Epidermal melanocyte (primary cell): ENCODE measurements around the gene ACP4.
"Not testable (repeated sequence)": the region's sequence is repeated elsewhere in the genome, so short reads cannot be mapped to it uniquely, and the experiment has no call there.

ENCODE experiments used
- DNase-seq: peaks from one replicate; pipeline ENCODE4 v3.0.0; 2011; ENCODE audit warnings: low spot score; ENCODE audit not compliant: insufficient read length

The ACP4 gene, protein sequence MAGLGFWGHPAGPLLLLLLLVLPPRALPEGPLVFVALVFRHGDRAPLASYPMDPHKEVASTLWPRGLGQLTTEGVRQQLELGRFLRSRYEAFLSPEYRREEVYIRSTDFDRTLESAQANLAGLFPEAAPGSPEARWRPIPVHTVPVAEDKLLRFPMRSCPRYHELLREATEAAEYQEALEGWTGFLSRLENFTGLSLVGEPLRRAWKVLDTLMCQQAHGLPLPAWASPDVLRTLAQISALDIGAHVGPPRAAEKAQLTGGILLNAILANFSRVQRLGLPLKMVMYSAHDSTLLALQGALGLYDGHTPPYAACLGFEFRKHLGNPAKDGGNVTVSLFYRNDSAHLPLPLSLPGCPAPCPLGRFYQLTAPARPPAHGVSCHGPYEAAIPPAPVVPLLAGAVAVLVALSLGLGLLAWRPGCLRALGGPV

DNA sequence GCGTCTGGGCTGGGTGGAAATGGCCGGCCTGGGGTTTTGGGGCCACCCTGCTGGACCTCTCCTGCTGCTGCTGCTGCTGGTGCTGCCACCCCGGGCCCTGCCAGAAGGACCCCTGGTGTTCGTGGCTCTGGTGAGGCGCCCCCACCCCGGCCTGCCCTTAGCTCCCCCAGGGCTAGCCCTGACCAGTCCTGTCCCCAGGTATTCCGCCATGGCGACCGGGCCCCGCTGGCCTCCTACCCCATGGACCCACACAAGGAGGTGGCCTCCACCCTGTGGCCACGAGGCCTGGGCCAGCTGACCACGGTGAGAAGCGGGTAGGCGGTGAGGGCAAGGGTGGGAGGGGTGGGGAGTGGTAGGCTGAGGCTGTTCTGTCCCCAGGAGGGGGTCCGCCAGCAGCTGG is at the start of gene ACP4:
ACP4 (plus strand) TSS at position 20 of the 400 bp plus-strand sequence; CDS start at position 20, 0 bp downstream.
- no peak for DNase-seq

DNA sequence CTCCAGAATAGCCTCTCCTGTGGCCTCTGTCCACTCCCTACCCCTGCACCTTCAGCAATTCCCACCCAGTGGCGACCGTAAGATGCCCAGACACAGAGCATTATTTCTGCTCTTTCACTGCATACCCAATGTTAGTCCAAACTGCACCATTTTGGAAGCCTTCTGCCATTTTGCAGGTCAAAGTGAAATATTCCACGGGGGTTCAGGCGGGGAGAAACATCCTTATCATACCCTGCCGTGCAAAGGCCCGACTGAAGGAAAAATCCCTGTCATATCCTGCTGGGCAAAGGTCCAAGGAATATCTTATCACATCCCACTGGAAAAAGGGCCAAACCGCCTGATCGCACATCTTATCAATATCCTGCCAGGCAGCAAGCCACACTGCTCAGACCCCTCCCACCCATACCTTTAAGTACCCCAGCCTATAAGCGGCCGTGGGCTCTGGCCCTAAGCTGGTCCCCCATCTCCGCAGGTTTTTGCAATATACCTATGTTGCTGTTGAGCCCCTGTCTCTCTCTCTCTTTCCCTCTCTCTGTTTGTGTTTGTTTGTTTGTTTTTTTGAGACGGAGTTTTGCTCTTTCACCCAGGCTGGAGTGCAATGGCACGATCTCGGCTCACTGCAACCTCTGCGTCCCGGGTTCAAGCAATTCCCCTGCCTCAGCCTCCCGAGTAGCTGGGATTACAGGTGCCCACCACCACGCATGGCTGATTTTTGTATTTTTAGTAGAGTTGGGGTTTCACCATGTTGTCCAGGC is 48.9 kb upstream of the ACP4 start:
- no peak for DNase-seq

DNA sequence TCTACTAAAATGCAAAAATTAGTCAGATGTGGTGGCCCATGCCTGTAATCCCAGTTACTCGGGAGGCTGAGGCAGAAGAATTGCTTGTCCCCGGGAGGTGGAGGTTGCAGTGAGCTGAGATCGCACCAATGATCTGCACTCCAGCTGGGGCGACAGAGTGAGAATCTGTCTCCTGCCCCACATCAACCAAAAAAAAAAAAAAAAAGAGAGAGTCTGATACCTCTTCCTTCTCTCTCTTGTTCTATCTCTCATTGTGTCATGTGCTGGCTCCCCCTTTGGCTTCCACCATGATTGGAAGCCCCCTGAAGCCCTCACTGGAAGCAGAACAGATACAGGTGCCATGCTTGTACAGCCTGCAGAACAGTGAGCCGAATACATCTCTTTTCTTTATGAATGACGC is 46.7 kb upstream of the ACP4 start:
- DNase-seq, result no peak

DNA sequence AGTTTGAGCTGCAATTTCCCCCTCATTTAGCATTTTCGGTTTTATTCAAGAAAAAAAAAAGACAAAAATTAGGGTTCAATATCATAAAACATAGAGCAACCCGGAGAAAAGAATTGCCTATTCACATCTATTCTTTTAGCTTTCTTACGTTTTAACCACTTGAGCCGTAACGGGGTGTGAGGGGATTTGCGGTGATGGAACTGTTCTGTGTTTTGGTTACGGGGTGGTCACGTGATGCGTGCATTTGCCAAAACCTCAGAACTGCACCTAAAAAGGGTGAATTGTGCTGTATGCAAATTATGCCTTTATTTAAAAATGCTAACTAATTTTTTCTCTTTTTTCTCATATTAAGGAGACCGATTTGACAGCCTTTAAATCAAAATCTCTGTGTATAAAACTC is 45.0 kb upstream of the ACP4 start:
- DNase-seq, result no peak

DNA sequence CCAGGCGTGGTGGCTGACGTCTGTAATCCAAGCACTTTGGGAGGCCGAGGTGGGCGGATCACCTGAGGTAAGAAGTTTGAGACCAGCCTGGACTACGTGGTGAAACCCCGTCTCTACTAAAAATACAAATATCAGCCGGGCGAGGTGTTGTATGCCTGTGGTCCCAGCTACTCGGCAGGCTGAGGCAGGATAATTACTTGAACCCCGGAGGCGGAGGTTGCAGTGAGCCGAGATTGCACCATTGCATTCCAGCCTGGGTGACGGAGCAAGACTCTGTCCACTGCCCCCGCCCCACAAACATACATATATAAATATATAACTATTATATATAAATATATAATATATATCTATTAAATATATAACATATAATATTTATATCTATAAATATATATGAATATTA is 43.1 kb upstream of the ACP4 start:
- not testable (repeated sequence) for DNase-seq

DNA sequence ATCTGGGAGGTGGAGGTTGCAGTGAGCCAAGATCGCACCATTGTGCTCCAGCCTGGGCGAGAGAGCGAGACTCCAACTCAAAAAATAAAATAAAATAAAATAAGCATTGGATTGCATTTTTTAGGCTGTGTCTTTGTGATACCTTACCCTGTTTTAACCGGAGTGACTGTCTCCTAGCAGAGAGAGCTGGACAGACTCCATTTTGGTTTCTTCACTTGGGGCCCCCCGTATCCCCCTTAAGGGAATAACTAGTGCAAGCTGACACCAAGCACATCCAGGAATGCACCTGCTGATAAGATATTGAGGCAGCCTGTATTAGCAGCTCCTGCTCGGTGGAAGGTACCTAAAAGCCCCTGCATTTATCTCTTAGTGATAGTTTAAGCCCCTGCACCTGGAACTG is 40.7 kb upstream of the ACP4 start:
- DNase-seq, result no peak

DNA sequence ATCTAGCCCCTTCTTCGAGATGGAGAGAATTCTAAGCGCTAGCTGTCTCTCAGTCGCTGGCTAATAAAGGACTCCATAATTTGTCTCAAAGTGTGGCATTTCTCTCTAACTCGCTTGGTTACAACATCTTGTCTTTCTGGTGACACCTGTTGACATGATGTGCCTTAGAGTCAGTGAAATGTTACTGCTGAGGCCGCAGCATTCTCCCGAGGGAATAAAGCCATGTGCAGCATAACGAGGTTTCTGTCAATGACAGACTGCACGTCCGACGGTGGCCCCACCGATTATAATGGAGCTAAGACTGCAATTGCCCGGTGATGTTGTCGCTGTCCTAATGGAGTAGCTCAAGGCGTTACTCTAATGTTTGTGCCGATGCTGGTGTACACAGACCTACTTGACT is 40.2 kb upstream of the ACP4 start:
- no peak for DNase-seq

DNA sequence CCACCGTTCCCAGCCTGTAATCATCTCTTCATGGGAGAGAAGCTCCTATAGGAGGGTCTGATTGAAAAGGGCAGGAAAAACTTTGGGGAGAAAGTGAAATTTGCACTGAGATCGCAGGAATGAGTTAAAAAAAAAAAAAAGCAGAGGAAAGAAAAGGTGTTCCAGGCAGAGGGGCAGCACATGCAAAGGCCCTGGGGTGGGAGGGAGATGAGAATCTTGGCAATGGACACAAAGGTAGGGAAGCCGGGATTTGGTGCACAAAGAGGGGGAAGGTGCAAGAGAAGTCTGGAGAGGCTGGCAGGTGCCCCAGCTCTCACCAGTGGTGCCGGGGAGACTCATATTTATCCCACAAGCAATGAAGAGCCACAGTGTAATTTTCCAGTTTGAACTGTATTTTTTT is 36.3 kb upstream of the ACP4 start:
- no peak for DNase-seq

DNA sequence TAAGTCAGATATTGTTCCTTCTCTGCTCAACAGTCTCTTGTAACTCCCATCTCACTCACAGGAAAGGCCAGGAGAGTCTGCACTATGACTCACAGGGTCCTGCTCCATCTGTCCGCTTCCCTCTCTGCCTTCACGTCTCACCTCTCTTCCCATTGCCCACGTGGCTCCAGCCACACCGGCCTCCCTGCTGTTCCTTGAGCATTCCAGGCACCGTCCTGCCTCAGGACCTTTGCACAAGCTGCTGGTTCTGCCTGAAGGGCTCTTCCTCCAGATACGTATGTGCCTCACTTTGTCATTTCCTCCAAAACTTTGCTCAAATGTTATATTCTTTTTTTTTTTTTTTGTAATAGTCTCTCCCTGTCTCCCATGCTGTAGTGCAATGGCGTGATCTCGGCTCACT is 34.0 kb upstream of the ACP4 start:
- DNase-seq, result not testable (repeated sequence)

DNA sequence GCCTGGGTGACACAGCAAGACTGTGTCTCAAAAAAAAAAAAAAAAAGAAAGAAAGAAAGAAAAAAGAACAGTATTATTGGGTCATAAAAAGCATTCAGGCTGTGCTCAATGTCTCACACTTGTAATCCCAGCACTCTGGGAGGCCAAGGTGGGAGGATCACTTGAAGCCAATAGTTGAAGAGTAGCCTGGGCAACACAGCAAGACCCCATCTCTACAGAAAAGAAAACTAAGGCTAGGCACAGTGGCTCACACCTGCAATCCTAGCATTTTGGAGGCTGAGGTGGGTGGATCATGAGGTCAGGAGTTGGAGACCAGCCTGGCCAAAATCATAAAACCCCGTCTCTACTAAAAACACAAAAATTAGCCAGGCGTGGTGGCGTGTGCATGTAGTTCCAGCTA is 32.6 kb upstream of the ACP4 start:
- DNase-seq, result not testable (repeated sequence)

DNA sequence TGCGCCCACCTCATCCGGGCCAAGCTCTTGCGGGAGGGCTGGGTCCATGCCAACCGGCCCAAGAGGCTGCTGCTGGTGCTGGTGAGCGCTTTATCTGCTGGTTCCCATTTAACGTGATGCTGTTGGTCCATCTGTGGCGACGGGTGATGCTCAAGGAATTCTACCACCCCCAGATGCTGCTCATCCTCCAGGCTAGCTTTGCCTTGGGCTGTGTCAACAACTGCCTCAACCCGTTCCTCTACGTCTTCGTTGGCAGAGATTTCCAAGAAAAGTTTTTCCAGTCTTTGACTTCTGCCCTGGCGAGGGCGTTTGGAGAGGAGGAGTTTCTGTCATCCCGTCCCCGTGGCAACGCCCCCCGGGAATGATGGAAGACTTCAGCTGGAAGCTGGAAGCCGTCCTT is 31.1 kb upstream of the ACP4 start:
- DNase-seq, result not testable (repeated sequence)

DNA sequence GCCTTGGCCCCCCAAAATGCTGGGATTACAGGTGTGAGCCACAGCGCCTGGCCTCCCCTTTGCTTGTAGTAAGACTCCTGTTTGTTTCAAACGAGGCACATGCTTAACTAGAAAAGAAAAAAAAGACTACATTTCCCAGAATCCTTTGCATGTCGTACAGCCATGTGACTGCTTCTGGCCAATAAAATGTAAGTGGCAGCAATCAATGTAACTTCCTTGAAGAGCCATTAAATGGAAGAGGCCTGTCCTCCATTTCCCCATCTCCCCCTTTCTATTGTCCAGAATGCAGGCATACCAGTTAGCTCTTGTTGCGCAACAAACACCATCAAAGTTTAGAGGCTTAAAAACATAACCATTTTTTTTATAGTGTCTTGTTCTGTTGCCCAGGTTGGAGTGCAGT is 30.3 kb upstream of the ACP4 start:
- DNase-seq, result no peak

DNA sequence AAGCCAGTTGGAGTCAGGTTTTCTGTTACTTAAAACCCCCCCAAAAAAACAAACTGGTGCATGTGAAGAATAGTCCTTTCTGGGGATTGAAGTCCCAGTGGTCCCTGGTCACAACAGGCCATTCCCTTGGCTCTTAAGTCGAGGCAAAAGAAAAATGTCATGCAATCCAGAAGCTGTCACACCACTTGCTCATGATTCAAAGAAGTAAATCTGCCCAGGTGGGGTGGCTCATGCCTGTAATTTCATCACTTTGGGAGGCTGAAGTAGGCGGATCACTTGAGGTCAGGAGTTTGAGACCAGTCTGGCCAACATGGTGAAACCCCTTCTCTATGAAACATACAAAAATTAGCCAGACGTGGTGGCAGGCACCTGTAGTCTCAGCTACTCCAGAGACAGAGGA is 28.7 kb upstream of the ACP4 start:
- not testable (repeated sequence) for DNase-seq

DNA sequence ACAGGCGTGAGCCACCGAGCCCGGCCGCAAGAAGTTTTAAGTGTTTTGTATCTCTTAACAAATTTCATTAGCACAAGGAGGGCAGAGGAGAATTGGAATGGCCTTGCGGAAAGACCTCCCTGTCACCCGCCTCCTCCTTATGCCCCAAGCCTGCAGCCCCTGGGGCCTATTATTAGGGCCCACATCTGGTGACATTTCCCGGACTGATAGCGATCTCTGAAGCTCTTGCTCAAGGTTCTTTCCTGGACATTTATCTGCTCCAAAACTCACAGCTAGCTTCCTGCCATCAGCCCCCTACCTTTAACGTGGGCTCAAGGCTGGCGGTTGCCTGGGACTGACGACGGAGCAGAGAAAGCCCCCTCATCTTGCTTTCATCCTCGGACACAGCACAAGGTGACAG is 26.7 kb upstream of the ACP4 start:
- DNase-seq, result not testable (repeated sequence)

DNA sequence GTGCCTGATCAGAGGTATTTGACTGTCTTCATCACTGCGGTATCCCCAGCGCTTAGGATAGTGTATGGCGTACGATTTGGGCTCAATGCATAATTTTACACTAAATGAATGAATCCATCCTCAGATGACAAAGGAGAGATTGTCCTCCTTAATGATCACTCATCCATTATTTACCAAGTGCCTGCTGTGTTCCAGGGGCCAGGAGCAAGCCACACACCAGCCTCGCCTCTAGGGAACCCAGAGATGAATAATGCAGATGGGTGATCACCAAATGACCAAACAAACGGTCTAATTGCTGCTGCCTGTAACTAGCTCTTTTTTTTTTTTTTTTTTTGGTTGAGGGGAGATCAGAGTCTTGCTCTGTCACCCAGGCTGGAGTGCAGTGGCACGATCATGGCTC is 25.8 kb upstream of the ACP4 start:
- no peak for DNase-seq

DNA sequence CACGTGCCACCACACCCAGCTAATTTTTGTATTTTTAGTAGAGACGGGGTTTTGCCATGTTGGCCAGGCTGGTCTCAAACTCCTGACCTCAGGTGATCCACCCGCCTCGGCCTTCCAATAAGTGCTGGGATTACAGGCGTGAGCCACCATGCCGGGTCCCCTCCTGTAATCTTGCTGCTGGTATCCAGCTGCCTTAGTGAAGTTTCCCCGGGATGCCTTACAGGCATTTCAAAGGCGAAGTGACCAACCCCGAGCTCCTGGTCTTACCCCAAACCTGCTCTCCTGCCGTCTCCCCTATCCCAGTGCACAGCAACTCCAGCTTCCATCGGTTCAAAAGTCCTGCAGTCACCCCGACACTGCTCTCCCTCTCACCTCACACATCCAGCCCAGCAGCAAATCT is 23.5 kb upstream of the ACP4 start:
- DNase-seq, result not testable (repeated sequence)

DNA sequence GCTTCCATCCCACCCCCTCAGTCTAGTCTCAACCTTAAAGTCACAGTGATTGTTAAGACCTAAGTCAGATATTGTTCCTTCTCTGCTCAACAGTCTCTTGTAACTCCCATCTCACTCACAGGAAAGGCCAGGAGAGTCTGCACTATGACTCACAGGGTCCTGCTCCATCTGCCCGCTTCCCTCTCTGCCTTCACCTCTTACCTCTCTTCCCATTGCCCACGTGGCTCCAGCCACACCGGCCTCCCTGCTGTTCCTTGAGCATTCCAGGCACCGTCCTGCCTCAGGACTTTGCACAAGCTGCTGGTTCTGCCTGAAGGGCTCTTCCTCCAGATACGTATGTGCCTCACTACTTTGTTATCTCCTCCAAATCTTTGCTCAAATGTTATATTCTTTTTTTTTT is 23.0 kb upstream of the ACP4 start:
- not testable (repeated sequence) for DNase-seq

DNA sequence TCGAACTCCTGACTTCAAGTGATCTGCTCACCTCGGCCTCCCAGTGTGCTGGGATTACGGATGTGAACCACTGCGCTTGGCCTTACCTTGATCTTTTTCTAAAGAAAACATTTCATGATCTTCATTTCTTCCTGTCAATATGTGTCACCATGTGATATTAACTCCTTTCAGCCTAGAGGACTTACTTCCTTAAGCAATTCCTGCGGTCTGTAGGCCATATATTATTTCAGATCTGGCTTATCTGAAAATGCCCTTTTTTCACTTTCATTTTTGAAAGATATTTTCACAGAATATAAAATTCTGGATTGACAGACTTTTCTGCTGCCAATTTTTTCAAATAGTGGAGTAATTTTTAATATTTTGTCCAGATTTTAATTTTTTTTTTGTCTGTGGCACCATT is 21.9 kb upstream of the ACP4 start:
- DNase-seq, result no peak

DNA sequence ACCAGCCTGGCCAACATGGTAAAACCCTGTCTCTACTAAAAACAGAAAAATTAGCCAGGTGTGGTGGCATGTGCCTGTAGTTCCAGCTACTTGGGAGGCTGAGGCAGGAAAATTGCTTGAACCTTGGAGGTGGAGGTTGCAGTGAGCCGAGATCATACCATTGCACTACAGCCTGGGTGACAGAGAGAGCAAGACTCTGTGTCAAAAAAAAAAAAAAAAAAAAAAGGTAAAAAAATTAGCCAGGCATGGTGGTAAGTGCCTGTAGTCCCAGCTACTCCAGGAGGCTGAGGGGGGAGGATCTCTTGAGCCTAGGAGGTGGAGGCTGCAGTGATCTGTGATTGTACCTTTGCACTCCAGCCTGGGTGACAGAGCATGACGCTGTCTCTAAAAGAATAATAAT is 20.1 kb upstream of the ACP4 start, which contains the start of gene GPR32:
GPR32 (plus strand) TSS at position 301 of the 400 bp plus-strand sequence. CDS start 137 bp downstream, outside the sequence.
- DNase-seq, result not testable (repeated sequence)

DNA sequence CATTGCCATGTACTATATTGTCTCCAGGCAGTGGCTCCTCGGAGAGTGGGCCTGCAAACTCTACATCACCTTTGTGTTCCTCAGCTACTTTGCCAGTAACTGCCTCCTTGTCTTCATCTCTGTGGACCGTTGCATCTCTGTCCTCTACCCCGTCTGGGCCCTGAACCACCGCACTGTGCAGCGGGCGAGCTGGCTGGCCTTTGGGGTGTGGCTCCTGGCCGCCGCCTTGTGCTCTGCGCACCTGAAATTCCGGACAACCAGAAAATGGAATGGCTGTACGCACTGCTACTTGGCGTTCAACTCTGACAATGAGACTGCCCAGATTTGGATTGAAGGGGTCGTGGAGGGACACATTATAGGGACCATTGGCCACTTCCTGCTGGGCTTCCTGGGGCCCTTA is 19.3 kb upstream of the ACP4 start:
- no peak for DNase-seq

DNA sequence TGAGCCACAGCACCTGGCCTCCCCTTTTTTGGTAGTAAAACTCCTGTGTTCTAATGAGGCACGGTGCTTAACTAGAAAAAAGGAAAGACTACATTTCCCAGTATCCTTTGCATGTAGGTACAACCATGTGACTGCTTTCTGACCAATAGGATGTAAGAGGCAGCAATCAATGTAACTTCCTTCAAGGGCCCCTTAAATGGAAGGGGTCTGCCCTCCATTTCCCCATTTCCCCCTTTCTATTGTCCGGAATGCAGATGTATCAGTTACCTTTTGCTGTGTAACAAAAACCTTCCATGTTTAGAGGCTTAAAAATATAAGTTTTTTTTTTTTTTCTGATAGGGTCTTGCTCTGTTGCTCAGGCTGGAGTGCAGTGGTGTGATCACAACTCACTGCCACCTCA is 17.7 kb upstream of the ACP4 start:
- no peak for DNase-seq

DNA sequence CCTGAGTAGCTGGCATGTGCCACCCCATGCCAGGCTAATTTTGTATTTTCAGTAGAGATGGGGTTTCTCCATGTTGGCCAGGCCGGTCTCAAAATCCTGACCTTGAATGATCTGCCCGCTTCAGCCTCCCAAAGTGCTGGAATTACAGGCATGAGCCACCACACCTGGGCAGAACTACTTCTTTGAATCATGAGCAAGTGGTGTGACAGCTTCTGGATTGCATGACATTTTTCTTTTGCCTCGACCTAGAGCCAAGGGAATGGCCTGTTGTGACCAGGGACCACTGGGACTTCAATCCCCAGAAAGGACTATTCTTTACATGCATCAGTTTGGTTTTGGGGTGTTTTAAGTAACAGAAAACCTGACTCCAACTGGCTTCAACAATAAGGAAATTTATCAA is 17.3 kb upstream of the ACP4 start:
- DNase-seq, result not testable (repeated sequence)

DNA sequence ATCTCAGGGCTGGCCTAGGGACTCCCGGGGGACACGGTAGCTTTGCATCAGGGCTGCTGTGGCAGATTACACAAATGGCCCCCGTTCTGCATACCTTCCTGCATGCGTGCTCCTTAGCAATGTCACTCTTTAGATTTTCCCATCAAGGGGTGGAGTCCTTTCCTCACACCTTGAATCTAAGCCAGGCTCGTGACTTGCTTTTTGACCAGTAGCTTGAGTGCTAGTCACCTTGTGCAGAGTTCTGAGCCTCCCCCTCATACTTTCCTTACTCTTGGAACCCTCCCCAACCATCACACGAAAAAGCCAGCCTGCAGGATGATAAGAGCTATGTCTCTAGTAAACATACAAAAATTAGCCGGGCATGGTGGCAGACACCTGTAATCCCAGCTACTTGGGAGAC is 16.8 kb upstream of the ACP4 start:
- not testable (repeated sequence) for DNase-seq
